ENCODE data around the gene ZBTB44.

DNA sequence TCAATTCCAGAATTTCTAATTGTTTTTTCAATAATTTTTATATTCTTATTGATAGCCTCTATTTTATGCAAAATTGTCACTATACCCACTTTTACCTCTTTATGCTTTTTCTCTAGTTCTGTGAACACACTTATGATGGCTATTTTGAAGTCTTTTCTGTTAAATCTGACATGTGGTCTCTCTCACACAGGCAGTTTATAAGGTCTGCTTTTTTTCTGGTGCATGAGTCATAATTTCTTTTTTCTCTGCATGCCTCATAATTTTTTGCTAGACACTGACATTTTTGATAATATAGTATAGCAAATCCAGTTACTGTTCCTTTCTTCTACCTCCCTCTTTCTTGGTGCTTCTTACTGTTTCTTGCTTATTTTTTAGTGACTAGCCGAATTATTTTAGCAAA lies 36.0 kb downstream of the ZBTB44 start:
- TF ChIP-seq CTCF (IDR thresholded peaks at IDR 0.05; ENCODE audit: low read depth, low read length, missing input control) (no peak), JUND (IDR thresholded peaks at IDR 0.05) (no peak), TAF1 (conservative IDR thresholded peaks at IDR 0.05) (no peak), REST (IDR thresholded peaks at IDR 0.05) (no peak)
- TF ChIP-seq, protein P1, sequence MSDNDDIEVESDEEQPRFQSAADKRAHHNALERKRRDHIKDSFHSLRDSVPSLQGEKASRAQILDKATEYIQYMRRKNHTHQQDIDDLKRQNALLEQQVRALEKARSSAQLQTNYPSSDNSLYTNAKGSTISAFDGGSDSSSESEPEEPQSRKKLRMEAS (IDR thresholded peaks at IDR 0.05) = no peak
